LoVo (cell line): Measurements from ENCODE around the gene BUB1B.

Experiments
- DNase-seq: peaks from one replicate; pipeline ENCODE4 v3.0.0-alpha.2; 2016; ENCODE audit warnings: low spot score

The BUB1B gene

DNA sequence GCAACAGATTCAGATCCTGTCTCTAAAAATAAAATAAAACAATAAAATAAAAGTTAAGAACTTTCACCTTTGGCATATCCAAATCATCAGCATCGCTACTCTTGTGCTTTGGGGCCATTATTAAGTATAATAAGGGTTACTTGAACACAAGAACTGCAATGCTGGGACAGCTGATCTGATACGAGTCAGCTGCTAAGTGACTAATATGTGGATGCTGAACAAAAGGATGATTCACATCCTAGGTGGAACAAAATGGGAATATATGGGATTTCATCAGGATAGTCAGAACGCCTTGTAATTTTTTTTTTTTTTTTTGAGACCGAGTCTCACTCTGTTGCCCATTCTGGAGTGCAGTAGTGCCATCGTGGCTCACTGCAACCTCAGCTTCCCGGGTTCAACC lies 29.7 kb downstream of the BUB1B start:
- peak; percentile 8 for DNase-seq

DNA sequence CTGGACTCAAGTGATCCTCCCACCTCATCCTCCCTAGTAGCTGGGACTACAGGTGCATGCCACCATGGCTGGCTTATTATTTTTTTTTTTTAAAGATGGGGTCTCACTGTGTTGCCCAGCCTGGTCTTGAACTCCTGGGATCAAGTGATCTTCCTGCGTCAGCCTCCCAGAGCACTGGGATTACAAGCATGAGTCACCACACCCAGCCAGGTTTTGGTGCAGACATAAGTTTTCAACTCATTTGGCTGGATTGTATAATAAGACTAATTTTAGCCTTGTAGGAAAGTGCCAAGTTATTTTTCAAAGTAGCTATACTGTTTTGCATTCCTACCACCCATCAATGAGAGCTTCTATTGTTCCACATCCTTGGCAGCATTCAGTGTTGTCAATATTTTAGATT lies 32.1 kb downstream of the BUB1B start:
- DNase-seq: no peak

DNA sequence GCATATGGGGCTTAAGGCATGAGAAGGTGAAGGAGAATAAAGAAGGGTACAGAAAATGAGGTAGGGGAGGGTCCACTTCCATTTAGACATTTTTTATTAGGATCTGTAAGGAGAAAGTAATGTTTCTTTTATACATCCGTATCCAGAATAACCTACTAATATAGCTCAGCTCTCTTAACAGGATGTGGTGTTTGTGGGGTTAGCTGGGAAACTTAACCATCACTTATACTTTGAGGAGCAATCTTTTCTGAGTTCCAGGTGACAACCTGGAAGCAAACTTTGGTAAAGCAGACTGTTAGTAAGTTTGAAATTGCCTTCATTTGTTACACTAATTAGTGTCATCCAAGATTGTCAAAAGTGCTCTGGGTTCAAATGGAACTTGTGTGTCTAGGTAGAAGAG lies 36.6 kb downstream of the BUB1B start:
- DNase-seq: no peak

DNA sequence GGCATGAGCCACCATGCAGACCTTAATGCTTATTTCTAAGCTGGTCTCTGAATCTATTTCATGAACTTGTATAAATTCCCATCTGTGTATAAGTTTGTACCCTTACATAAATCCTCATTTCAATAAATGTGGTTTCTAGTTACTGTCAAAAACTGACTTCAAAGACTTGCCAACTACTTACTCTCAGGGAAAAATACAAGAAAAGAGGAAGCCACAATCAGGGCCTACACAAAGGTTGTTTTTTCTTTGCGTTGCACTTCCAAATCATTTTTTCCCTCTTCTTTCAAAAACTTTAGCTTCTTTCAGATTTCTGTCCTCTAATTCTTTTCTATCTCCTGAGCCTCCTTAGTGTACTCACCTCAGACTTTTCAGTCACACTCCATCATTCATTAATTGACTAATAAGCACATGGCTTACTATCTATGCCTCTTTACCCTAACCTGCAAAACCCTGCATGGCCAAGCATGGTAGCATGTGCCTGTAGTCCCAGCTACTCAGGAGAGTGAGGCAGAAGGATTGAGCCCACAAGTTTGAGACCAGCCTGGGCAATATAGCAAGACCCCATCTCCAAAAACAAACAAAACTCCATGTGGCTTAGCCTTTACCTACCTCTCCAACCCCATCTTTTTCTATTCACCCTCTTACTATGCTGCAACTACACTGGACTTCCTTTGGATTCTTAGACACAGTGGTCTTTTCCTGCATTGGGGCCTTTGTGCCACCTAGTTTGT lies 37.7 kb downstream of the BUB1B start:
- no peak for DNase-seq

DNA sequence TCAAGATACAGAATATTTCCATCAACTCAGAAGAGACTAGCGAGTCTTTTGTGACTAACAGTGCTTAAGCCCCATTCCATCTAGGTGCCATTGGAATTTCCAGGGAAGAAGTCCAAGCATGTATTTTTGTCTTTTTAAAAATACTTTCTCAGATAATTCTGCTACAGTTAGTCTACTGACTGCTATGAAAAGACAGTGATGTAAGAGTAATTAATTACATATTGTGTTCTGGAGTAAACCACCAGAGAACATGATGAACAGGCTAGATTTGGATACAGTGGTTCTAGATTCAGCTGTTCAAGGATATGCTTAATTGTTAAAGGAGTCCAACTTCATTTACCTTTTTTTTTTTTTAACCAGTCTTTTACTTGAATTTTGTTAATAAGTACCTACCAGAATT lies 43.2 kb downstream of the BUB1B start:
- no peak for DNase-seq

DNA sequence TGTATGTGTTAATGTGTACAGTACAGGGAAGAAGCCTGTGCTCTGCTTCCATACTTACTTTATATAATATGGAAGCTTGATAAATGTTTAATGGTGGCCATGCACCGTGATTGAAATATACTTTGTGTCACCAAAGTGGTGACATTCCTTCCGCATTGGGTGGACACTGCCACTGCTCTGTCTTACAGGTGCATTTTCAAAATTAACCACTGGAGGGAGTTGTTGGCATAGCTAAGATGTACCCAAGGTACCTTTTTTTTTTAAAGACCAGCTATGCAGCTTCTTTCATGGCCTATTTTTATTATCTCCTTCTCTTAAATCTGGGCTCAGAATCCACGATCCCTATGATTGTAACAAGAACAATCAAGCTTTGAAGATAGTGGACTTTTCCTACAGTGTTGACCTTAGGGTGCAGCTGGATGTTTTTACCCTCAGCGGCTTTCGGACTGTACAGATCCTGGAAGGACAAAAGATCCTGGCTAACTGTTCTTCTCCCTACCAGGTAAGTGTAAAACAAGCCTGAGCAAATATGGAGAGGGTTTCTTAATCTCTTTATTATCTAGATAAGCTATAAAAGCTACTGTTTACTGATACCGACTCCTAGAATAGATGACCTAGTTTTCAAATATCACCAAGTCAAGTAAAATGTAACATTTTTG lies 56.4 kb downstream of the BUB1B start:
- peak; percentile 84 for DNase-seq

DNA sequence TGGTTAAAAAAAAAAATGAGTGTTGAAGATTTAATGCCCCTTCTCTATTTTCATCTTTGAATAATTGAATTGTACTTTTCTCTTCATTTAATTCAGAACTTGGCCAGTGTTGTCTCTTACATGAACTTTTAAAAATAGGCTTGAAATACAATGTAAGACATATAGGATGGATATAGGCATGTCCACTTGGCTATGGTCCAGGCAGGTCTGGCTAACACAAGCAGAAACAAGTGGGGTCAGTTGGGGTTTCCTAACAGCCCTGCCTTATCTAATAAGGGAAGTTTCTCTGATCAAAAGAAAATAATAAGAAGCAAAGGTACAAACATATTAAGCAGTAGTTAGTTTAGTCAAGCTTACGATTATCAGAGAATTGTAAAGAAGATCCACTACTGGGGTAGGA lies 58.9 kb downstream of the BUB1B start:
- DNase-seq: no peak

DNA sequence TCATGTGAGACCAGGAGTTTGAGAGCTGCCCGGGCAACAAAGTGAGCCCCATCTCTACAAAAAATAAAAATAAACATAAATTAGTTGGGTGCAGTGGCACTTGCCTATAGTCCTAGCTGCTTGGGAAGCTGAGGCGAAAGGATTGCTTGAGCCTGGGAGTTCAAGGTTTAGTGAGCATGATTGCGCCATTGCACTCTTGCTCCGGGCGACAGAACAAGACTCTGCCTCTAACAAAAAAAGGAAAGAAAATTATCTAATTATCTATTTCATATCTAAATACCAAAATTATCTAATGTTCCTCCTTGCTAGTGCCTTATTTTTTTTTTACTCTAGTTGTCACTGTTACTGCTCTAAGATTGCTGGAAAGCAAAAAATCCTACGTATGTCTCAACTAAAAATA lies 61.3 kb downstream of the BUB1B start:
- DNase-seq: no peak

DNA sequence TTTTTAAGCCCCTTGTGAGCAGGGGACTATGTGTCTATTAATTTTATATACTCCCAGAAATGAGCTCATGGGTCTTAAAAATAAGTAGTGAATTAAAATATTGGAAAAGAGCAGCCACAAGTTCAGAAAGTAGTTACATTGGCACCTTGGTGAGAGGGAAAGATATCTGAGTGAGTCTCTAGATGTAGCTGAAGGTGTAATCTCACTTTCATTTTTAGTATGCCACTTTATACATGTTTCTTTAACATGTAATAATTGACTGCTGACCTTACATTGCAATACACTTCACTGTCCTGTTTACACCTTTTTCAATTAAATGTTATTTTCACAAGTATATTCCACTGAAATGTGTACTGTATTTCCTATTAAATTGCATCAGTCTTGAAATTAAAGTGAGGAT lies 65.9 kb downstream of the BUB1B start:
- no peak for DNase-seq

DNA sequence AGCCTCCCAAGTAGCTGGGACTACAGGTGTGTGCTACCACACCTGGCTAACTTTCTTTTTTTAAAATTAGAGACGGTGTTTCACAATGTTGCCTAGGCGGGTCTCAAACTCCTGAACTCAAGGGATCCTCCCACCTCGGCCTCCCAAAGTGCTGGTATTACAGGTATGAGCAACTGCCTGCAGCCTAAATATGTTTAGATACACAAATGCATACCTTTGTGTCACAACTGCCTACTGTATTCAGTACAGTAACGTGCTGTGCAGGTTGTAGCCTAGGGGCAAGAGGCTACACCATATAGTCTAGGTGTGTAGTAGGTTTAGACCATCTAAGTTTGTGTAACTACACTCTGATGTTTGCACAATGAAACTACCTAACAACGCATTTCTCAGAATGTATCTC lies 68.4 kb downstream of the BUB1B start:
- DNase-seq: no peak

DNA sequence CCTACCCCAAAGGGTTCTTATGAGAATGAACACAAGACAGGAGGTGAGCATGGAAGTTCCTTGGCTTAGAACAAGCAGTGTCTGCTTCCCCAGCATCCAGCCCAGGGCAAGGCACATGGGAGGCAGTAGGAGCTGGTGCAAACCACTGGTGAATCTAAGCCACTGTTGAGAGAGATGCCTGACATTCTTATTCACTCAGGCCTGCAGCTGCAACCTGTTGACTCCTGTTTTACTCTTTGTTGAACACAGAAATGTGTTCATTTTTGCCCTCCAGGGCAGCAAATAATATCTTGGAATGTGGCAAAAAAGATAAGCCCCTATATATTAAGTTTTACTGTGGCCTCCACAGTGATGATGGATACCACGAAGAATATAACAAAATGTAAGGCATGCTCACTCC lies 69.1 kb downstream of the BUB1B start:
- no peak for DNase-seq

DNA sequence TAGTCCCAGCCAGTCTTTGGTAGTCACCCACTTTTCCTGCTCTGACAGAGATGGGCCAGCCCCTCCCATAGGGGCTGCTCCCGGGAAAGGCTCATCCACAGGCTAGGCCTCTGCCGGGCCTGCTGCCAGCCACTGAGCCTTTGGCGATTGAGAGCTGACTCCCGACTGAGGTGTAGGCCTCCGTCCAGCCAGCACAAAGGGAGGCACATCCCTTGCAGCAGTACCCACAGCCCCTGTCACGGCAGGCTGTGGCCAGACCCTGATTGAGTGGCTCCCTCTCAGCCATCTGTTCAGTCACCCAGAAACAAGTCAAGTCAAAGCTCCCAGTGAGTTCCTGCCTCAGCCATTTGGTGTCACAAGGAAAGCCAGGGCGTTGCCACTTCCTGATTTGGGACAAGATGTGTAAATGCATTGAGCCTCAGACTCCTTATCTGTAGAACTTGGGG lies 71.8 kb downstream of the BUB1B start:
- no peak for DNase-seq

DNA sequence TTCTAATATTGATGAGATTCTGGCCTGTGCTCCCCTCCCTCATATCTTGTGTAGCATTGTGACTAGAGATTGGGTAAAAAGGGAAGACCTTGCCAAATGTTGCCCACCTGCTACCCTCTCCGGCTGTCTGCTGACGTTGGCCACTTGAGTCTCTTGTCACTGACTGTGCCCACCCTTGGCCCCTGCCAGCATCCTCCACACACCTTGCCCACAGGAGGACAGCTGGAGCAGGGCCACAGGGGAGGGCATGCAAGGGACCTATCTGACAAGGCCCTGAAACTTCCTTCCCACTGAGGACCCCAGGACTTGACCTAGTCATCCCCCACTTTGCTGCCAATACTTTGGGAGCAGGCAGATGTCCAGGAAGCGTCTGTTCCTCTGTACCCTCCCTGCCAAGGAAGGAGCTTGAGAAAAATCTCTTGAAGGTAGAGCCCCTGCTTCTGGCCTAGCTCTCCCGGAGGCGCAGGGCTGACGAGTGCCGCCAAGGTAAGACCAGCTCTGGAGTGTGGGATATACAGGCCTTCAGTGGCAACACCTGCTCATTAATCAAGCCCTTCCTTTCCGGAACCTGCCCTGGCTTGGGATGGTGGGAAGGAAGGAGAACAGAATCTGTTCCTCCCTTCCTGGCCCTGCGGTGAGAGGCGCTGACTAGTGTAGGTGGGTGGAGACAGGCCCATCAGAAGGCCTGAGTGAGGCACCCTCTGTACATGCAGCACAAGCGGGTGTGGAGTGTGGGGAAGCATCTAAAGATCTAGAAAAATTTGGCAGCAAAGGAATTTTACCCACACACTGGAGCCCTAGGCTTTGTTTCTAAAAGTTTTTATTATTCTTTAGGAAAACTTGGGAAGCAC lies 73.1 kb downstream of the BUB1B start:
- DNase-seq: no peak

DNA sequence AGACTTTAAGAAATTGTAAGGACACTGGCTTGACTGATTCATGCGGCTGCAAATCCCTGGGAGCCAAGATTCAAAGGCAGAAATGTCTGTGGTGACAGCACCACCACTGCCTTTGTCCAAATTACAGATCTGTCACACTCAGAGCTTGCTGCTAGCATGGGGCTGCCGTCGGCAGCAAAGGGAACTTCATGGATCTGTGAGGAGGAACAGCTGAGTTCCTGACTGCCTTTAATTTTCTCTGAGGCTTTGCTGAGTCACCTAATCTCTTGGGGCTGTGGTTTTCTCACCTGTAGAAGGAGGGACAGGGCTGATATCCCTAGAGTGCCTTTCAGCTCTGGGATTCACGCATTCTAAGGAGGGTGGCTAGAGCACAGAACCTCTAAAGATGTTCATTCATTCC lies 73.9 kb downstream of the BUB1B start:
- no peak for DNase-seq

DNA sequence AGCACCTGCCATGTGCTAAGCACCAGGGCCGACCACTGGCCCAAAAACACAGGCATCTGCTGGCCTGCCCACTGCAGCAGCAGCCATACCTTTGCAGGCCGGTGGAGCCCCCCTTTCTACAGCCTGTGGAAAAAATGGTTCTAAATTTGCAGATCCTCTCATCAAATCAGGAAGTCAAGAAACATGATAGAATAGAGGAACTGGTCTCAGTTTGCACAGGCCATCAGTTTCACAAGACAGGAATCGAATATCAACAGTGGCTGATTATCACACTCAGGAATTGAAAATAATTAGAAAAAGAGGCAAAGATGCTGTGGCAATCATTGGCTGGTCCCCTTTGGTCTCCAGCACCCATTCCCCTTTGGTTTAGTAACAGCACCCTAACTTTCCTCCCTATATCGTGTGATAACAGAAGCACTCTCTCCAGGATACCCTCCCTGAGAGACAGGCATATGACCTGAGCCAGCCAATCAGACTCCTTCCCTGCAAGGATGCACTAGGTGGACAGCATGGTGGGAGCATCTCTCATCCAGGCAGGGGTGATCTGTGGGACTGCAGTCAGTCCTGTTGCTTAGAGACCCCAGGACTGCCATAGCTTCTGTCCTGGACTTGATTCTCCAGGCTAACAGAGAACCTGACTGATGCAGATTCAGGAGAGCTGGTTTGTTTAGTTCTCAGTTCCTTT lies 74.5 kb downstream of the BUB1B start:
- no peak for DNase-seq

DNA sequence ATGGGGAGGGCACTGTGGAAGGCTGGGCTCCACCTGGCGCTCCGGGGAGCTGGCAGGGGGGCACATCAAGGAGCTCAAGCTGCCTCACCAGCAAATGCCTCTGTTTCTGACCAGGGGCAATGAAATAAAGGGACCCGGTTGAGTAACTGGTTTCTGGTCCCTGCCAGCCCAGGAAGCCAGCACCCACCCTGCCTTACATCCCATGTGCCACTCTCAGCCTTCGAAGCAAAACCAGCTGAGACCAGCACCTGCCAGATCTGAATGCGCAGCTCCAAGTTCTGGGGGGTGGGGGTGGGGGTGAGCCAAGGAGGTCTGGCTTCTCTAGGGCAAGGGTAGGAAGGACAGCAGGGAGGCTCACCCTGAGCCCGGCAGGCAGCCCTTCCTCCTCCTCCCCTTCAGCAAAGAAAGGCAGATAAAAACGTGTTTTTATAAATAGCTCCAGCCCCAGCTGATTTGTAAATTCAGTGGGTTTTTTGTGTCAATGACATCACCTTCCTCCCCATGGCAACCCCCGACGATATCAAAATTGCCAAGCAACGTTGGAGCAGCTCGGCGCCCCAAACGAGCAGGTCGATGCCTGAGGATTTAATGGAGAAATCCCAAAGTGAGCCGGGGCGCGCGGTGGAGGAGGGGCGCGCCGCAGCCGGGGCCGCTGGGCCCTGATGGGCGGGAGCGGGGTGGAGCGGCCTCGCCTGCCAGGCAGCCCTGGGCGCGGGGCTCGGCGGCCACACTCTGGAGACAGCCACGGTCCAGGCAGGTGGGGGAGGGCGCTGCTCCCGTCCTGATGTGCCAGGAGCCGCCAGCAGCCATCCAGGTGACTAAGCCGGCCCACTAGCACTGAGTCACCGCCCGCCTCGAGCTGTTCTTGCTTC lies 77.9 kb downstream of the BUB1B start, which contains the start of gene PAK6:
TSS of gene PAK6 (plus strand) at position 532 of the 872 bp plus-strand sequence. CDS start 25,723 bp downstream, outside the sequence.
- peak; percentile 86 for DNase-seq

DNA sequence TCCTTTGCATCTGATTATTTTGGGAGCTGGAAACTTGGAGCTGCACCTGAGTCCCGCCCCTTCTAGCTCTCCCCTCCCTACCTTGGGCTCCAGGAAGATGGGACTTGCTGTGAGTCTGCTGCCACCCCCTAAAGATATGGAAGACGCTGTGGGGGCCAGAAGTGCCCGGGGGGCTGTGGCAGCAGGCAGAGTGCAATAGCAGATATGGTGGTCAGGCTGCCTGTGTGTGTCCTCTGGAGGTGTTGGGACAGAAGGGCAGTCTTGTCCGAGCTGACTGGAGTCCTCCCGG lies 78.5 kb downstream of the BUB1B start:
- no peak for DNase-seq

DNA sequence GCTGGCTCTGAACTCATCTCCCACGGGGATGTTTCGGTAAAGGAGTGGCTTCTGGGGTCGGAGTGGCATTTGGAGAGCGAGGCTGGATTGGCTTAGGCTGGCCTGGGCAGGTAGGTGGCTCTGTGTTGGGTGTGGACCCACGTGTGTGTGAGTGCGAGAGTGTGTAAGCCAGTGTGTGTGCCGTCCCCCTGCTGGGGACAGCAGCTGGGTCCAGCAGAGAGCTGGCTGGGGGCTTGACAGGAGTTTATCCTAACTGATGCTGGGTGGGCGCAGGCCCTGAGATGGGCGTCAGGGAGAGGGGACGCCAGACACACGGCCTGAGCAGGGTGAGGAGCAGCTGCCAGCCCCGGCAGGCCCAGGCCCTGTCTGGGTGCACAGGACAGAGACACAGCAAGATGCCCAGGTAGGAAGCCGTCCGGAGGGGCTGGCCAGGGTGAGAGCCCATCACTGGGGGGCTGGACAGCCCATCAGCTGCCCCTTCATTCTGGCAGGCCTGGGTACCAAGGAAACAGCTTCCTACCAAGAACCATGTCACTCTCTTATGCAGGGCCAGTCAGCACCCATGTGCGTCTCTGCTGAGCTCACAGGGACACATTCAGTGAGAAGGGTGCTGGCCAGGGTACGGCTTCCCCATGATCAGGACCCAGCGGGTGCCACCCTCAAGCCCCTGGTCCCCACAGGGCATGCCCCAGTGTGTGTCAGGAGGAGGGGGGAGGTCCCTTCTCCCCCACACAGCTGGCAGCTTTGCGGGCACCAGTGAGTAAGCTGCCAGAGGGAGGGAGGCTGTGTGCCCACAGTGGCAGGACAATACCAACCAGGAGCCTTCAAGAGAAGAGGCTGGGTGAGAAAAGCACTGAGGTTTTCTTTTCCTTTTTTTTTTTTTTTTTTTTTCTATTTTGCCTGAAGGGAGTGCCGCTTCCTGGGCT lies 79.1 kb downstream of the BUB1B start:
- no peak for DNase-seq

DNA sequence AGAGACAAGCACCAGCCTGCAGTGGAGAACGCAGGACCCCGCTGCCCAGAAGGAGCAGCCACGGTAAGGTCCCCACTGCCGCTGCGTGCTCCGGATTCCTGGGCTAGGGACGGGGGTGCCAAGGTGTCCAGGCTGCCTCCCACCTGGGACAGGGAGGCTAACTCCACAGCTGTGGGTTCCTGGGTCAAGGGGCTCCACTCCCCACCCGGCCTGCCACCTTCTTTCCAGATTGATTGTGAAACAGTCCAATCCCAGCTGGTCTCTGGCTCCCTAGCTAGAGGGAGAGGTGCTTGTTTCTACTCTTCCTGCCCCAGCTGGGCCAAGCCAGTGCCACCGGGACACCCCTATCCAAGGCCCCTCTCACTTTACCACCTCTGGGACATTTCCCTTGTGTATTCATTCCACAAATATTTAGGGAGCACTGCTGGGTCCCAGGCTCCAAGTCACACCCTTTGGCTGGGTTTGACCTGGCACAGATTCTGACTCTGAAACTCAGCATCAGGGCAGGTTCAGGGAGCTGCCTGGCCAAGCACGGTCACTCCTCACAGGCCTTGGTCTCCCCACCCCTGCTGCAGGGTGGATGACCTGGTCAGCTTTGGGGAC lies 79.9 kb downstream of the BUB1B start:
- DNase-seq: no peak
